Measurements from ENCODE around the gene CUL1. TPM values are rescaled to one million over a fixed set of nuclear protein-coding genes. Genes with fewer than 3 reads are reported as not detected.

Gene CUL1
- total and polyA plus RNA-seq, 4 donors: 22.9 to 56.5 (median 32.8) TPM

DNA sequence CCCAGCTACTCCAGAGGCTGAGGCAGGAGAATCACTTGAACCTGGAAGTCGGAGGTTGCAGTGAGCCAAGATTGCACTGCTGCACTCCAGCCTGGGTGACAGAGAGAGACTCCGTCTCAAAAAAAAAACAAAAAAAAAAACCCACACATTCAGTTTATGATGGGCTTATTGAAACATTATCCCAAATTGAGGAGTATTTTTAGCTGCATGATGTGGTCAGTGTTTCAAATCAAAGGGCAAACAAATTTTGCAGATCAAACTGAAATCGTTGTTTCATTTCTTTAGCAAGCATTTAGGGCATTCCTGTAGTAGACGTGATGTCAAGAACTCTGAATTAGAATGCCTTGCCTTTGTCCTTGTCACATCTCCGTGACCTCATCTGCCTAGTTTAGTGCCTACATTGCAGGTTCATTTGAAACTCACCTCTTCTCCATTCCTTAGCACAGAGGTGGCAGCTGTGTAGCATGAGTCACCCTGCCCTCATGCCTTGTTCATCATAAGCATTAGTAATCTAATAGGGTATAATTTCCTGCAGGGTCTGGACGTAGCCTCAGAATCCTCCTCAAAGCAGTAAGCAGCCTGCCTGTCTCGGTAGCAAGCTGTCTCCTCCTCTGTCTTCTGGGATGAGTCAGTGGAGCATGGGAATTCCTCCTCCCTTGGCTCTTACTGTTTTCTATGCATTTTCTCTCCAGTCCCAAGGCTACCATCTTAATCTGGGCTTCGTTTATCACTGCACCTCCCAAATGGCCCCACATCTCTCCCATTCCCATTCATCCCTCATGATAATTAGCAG is 73.8 kb downstream of the CUL1 start:
- TF ChIP-seq, protein P1, sequence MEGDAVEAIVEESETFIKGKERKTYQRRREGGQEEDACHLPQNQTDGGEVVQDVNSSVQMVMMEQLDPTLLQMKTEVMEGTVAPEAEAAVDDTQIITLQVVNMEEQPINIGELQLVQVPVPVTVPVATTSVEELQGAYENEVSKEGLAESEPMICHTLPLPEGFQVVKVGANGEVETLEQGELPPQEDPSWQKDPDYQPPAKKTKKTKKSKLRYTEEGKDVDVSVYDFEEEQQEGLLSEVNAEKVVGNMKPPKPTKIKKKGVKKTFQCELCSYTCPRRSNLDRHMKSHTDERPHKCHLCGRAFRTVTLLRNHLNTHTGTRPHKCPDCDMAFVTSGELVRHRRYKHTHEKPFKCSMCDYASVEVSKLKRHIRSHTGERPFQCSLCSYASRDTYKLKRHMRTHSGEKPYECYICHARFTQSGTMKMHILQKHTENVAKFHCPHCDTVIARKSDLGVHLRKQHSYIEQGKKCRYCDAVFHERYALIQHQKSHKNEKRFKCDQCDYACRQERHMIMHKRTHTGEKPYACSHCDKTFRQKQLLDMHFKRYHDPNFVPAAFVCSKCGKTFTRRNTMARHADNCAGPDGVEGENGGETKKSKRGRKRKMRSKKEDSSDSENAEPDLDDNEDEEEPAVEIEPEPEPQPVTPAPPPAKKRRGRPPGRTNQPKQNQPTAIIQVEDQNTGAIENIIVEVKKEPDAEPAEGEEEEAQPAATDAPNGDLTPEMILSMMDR (IDR thresholded peaks at IDR 0.05; ENCODE audit: control extremely low read depth, extremely low read depth): no peak
- Histone ChIP-seq H3K27me3 (ENCODE audit: control insufficient read depth in 3 of 3, insufficient read depth in 3 of 3, low read length in 2 of 3) (no peaks in the 10 kb centered on the region), H3K9ac (ENCODE audit: insufficient read depth in 1 of 2, low read length in 2 of 2) (no peak overlapping the region), H3K9me3 (ENCODE audit: control insufficient read depth in 4 of 4, insufficient read depth in 3 of 4, low read length in 3 of 4) (no peaks in the 10 kb centered on the region), H3K27ac (ENCODE audit: low read depth in 1 of 2, low read length in 1 of 2) (no peak overlapping the region), H3K4me3 (no peak overlapping the region), H3K36me3 (ENCODE audit: control insufficient read depth in 4 of 4, insufficient read depth in 4 of 4, low read length in 4 of 4) (peaks cover 9 to 26% (median 20%) of the 10 kb centered on the region in 4 donors), H3K4me1 (ENCODE audit: control insufficient read depth in 5 of 5, insufficient read depth in 5 of 5, low read length in 5 of 5) (peaks cover 0 to 2% (median 0%) of the 10 kb centered on the region in 5 donors)
- ATAC-seq (ENCODE audit: insufficient read depth, low FRiP score) (no peak), DNase-seq (no peak)
- 90 to 91% methylated on average over 8 of the region's 8 CpGs for WGBS, 2 donors

DNA sequence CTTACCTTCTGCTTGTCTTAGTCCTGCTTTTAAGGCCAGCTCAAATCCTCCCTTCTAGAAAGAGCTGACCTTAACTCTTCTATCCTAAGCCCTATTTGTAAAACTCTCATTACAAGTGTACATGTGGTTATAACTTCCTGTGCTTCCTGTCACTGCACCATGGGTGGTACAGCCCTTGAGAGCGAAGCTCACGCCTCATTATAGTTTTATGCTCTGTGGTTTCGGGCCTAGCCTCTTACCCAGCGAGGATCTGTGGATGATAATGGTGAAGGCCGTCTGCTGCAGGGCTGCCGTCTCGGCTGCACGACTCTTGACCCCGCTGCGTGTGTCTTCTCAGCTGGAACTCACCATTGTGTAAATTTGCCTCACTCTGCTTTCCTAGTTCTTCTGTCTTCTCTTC is 74.6 kb downstream of the CUL1 start:
- Histone ChIP-seq H3K36me3 (ENCODE audit: control insufficient read depth in 4 of 4, insufficient read depth in 4 of 4, low read length in 4 of 4) (peaks cover 7 to 23% (median 19%) of the 10 kb centered on the region in 4 donors), H3K27me3 (ENCODE audit: control insufficient read depth in 3 of 3, insufficient read depth in 3 of 3, low read length in 2 of 3) (no peaks in the 10 kb centered on the region), H3K9ac (ENCODE audit: insufficient read depth in 1 of 2, low read length in 2 of 2) (no peak overlapping the region), H3K4me3 (no peak overlapping the region), H3K4me1 (ENCODE audit: control insufficient read depth in 5 of 5, insufficient read depth in 5 of 5, low read length in 5 of 5) (peaks cover 0 to 2% (median 0%) of the 10 kb centered on the region in 5 donors), H3K9me3 (ENCODE audit: control insufficient read depth in 4 of 4, insufficient read depth in 3 of 4, low read length in 3 of 4) (no peaks in the 10 kb centered on the region), H3K27ac (ENCODE audit: low read depth in 1 of 2, low read length in 1 of 2) (no peak overlapping the region)
- DNase-seq (no peak), ATAC-seq (ENCODE audit: insufficient read depth, low FRiP score) (no peak)
- WGBS, 2 donors: 31 to 70% methylated on average over 10 of the region's 10 CpGs
- TF ChIP-seq, protein P1 (IDR thresholded peaks at IDR 0.05; ENCODE audit: control extremely low read depth, extremely low read depth): no peak

DNA sequence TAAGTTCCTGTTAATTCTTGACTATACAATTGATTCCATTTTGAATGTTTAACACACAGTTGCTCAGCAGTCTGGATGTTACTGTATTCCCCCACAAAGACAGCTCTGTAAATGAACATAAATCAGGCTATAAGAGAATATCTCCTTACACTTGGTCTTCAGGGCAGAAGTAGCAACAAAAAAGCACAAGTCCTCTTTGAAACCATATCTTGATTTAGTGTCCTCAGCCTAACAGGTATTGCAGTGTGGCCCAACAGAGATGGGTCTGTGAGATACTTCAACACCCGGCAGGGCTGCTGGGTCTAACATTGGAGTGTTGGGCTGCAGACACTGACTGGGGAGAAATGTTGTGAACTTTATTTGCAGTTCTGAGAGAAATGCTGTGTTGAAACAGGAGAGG is 75.8 kb downstream of the CUL1 start:
- 97 to 100% methylated on average over 1 of the region's 1 CpG for WGBS, 2 donors
- no peaks in the 10 kb centered on the region for H3K27me3 ChIP-seq (ENCODE audit: control insufficient read depth in 3 of 3, insufficient read depth in 3 of 3, low read length in 2 of 3)
- TF ChIP-seq, protein P1 (IDR thresholded peaks at IDR 0.05; ENCODE audit: control extremely low read depth, extremely low read depth): no peak
- no peak overlapping the region for H3K27ac ChIP-seq (ENCODE audit: low read depth in 1 of 2, low read length in 1 of 2)
- H3K9me3 ChIP-seq (ENCODE audit: control insufficient read depth in 4 of 4, insufficient read depth in 3 of 4, low read length in 3 of 4): no peaks in the 10 kb centered on the region
- H3K4me1 ChIP-seq (ENCODE audit: control insufficient read depth in 5 of 5, insufficient read depth in 5 of 5, low read length in 5 of 5): peaks cover 0 to 2% (median 0%) of the 10 kb centered on the region in 5 donors
- H3K4me3 ChIP-seq: no peak overlapping the region
- H3K36me3 ChIP-seq (ENCODE audit: control insufficient read depth in 4 of 4, insufficient read depth in 4 of 4, low read length in 4 of 4): peaks cover 13 to 22% (median 20%) of the 10 kb centered on the region in 4 donors
- DNase-seq (no peak), ATAC-seq (ENCODE audit: insufficient read depth, low FRiP score) (no peak)
- H3K9ac ChIP-seq (ENCODE audit: insufficient read depth in 1 of 2, low read length in 2 of 2): no peak overlapping the region
